Measurements from ENCODE around the gene ANO2.

Gene ANO2

DNA sequence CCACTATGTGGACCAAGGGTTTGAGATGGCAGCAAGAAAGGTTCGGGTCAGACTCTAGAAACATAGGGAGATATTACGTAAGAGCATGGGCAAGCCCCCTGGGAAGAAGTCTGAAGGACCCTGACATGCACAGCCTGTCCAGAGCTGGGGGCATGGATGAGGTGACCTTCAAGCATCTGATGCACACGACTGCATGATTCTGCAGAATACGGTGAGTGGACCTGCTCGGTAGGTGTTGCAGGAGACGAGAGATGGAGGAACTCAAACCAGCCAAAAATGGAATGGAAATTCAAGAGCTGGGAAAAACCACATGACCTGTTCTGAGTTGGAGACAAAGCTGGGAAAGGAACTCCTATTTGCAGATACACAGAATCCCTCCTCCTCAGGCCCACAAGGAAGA, 43.6 kb downstream of the ANO2 start:
- Histone ChIP-seq H3K36me3 (ENCODE audit: control insufficient read depth, low read length) (no peaks in the 10 kb centered on the region), H3K4me2 (ENCODE audit: low read length) (no peak overlapping the region), H3K27me3 (ENCODE audit: control insufficient read depth, low read length) (no peaks in the 10 kb centered on the region), H3K4me1 (ENCODE audit: control insufficient read depth, low read length) (no peaks in the 10 kb centered on the region), H3K9me3 (ENCODE audit: control insufficient read depth, insufficient read depth, low read length) (no peaks in the 10 kb centered on the region), H3K79me2 (ENCODE audit: control insufficient read depth, low read length) (no peaks in the 10 kb centered on the region), H4K20me1 (ENCODE audit: control insufficient read depth, insufficient read depth, low read depth, low read length) (no peaks in the 10 kb centered on the region), H3K4me3 (ENCODE audit: low read length) (no peak overlapping the region), H3K9me2 (replicated peaks; ENCODE audit: control insufficient read depth, low read length) (no peaks in the 10 kb centered on the region), H3K27ac (ENCODE audit: low read depth, low read length) (no peak overlapping the region), H3F3A (ENCODE audit: control insufficient read depth, insufficient read depth) (no peaks in the 10 kb centered on the region)
- TF ChIP-seq EZH2phosphoT487 (IDR thresholded peaks at IDR 0.05; ENCODE audit: borderline replicate concordance, low read length), result no peak
- TF ChIP-seq, protein P1, sequence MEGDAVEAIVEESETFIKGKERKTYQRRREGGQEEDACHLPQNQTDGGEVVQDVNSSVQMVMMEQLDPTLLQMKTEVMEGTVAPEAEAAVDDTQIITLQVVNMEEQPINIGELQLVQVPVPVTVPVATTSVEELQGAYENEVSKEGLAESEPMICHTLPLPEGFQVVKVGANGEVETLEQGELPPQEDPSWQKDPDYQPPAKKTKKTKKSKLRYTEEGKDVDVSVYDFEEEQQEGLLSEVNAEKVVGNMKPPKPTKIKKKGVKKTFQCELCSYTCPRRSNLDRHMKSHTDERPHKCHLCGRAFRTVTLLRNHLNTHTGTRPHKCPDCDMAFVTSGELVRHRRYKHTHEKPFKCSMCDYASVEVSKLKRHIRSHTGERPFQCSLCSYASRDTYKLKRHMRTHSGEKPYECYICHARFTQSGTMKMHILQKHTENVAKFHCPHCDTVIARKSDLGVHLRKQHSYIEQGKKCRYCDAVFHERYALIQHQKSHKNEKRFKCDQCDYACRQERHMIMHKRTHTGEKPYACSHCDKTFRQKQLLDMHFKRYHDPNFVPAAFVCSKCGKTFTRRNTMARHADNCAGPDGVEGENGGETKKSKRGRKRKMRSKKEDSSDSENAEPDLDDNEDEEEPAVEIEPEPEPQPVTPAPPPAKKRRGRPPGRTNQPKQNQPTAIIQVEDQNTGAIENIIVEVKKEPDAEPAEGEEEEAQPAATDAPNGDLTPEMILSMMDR (IDR thresholded peaks at IDR 0.05; ENCODE audit: low read depth, low read length, poor library complexity, severe bottlenecking), result no peak

DNA sequence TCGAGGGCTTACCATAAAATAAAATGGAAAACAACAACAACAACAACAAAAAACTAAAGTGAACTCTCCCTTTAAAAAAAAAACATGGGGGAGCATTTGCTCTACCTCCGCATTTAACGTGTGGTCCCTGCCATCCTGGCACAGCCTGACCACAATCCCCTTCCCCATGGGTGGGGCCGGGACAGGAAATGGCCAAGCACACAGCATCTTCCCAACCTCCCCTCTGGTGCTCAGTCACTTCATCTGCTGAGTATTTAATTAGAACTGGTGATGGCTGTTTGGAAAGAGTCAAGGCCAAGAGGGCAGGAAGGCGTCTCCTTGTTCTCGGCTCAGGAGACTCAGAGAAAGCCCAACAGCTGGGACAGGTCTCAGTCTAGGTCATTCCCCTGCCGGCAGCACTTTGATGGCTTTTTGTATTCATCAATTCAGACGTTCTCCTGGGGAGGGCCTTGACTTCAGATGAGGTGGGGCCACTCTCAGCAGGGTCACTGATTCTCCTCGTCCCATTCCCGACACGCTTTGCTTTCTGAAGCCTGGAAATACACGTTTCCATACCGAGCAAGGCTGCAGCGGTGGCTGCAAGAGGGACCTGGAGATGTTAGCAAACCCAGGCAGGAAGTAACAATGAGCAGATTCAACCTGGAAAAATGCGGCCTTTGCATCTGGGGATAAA, 44.4 kb downstream of the ANO2 start:
- Histone ChIP-seq H3K27ac (ENCODE audit: low read depth, low read length) (no peak overlapping the region), H3F3A (ENCODE audit: control insufficient read depth, insufficient read depth) (no peaks in the 10 kb centered on the region), H3K79me2 (ENCODE audit: control insufficient read depth, low read length) (no peaks in the 10 kb centered on the region), H3K4me2 (ENCODE audit: low read length) (no peak overlapping the region), H3K4me3 (ENCODE audit: low read length) (no peak overlapping the region), H3K9me2 (replicated peaks; ENCODE audit: control insufficient read depth, low read length) (no peaks in the 10 kb centered on the region), H3K27me3 (ENCODE audit: control insufficient read depth, low read length) (no peaks in the 10 kb centered on the region), H3K36me3 (ENCODE audit: control insufficient read depth, low read length) (no peaks in the 10 kb centered on the region), H3K9me3 (ENCODE audit: control insufficient read depth, insufficient read depth, low read length) (no peaks in the 10 kb centered on the region), H3K4me1 (ENCODE audit: control insufficient read depth, low read length) (no peaks in the 10 kb centered on the region), H4K20me1 (ENCODE audit: control insufficient read depth, insufficient read depth, low read depth, low read length) (no peaks in the 10 kb centered on the region)
- TF ChIP-seq EZH2phosphoT487 (IDR thresholded peaks at IDR 0.05; ENCODE audit: borderline replicate concordance, low read length), result no peak
- TF ChIP-seq, protein P1 (IDR thresholded peaks at IDR 0.05; ENCODE audit: low read depth, low read length, poor library complexity, severe bottlenecking), result no peak

DNA sequence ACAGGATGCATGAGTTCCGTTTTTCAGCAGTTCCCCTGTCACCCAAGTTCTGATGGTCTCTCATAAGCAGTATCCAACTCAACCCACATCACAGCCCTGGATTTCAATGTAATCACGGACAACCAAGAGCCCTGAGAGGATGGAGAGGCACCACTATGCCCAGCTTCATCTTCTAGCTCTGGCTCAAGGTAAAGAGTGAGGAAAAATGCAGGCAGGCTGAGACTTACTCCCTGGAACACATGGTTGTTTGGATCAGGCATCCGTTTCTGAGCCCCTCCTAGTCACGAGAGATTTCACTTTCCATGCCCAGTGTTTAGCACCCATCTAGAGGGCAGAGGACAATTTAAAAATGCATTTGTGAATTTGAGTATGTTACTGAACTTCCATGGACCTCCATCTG, 45.0 kb downstream of the ANO2 start:
- Histone ChIP-seq H3K27ac (ENCODE audit: low read depth, low read length) (no peak overlapping the region), H3K4me3 (ENCODE audit: low read length) (no peak overlapping the region), H3K9me3 (ENCODE audit: control insufficient read depth, insufficient read depth, low read length) (no peaks in the 10 kb centered on the region), H4K20me1 (ENCODE audit: control insufficient read depth, insufficient read depth, low read depth, low read length) (no peaks in the 10 kb centered on the region), H3F3A (ENCODE audit: control insufficient read depth, insufficient read depth) (no peaks in the 10 kb centered on the region), H3K9me2 (replicated peaks; ENCODE audit: control insufficient read depth, low read length) (no peaks in the 10 kb centered on the region), H3K36me3 (ENCODE audit: control insufficient read depth, low read length) (no peaks in the 10 kb centered on the region), H3K4me2 (ENCODE audit: low read length) (no peak overlapping the region), H3K27me3 (ENCODE audit: control insufficient read depth, low read length) (no peaks in the 10 kb centered on the region), H3K4me1 (ENCODE audit: control insufficient read depth, low read length) (no peaks in the 10 kb centered on the region), H3K79me2 (ENCODE audit: control insufficient read depth, low read length) (no peaks in the 10 kb centered on the region)
- TF ChIP-seq EZH2phosphoT487 (IDR thresholded peaks at IDR 0.05; ENCODE audit: borderline replicate concordance, low read length), result no peak
- TF ChIP-seq, protein P1 (IDR thresholded peaks at IDR 0.05; ENCODE audit: low read depth, low read length, poor library complexity, severe bottlenecking), result no peak

All from DOHH2 (cell line).